K562 (cell line): ENCODE measurements around the gene FAM89B. TPM values are rescaled to one million over a fixed set of nuclear protein-coding genes. Genes with fewer than 3 reads are reported as not detected.

Experiments
- ARID3B ChIP-seq: fragments of 250-450 bp; sonication (Bioruptor Pico); IDR thresholded peaks from 2 replicates; pipeline ENCODE4 v1.4.0; 2020; ENCODE audit warnings: borderline replicate concordance
- CAMTA2 ChIP-seq: fragments of 250-450 bp; sonication (Bioruptor Pico); conservative IDR thresholded peaks from 2 replicates; pipeline ENCODE4 v1.5.1; 2022
- CEBPG ChIP-seq, 3 experiments: fragments of 200-800 bp in 1 of 3; sonication (Bioruptor generic) in 1 of 3; sonication (generic) in 1 of 3; formaldehyde crosslinking in 1 of 3; IDR thresholded peaks in 2 of 3; conservative IDR thresholded peaks in 1 of 3; 2 replicates each; pipeline versions ENCODE4 v1.6.1 to v1.8.0; 2016 to 2022; ENCODE audit warnings: missing compliant biosample characterization in 2 of 3, missing genetic modification characterization in 2 of 3, mild to moderate bottlenecking in 1 of 3, missing genetic modification reagents in 1 of 3
- CLOCK ChIP-seq: fragments of 250-450 bp; sonication (Bioruptor Pico); IDR thresholded peaks from 2 replicates; pipeline ENCODE4 v1.4.0; 2020; ENCODE audit warnings: mild to moderate bottlenecking, moderate library complexity, borderline replicate concordance
- FOS ChIP-seq: IDR thresholded peaks from 3 replicates; pipeline ENCODE4 v1.6.1; 2011; ENCODE audit not compliant: insufficient read length; ENCODE audit errors: extremely low read depth
- JUNB ChIP-seq: fragments of 450-650 bp; formaldehyde crosslinking; conservative IDR thresholded peaks from 2 replicates; pipeline ENCODE4 v1.4.0; 2020; ENCODE audit warnings: mild to moderate bottlenecking
- KAT7 ChIP-seq: sonication (generic); formaldehyde crosslinking; IDR thresholded peaks from 2 replicates; pipeline ENCODE4 v1.8.0; 2022; ENCODE audit warnings: missing genetic modification reagents, mild to moderate bottlenecking, borderline replicate concordance
- PBX2 ChIP-seq, 2 experiments: IDR thresholded peaks in 1 of 2; conservative IDR thresholded peaks in 1 of 2; 2 replicates each; pipeline ENCODE4 v1.6.1; 2016; ENCODE audit warnings: low read depth in 2 of 2, mild to moderate bottlenecking in 1 of 2, missing compliant biosample characterization in 1 of 2, missing genetic modification characterization in 1 of 2, moderate library complexity in 1 of 2
- SAP30 ChIP-seq: fragments of 200-600 bp; sonication (generic); IDR thresholded peaks from 2 replicates; pipeline ENCODE4 v1.6.1; 2012; ENCODE audit warnings: borderline replicate concordance, low read depth, mild to moderate bottlenecking, moderate library complexity, low read length, control low read depth, inconsistent platforms; ENCODE audit not compliant: insufficient read depth, poor library complexity, severe bottlenecking
- TEAD4 ChIP-seq, 2 experiments: sonication (generic) in 1 of 2; formaldehyde crosslinking in 1 of 2; IDR thresholded peaks; 2 replicates each; pipeline versions ENCODE4 v1.6.1 to v1.8.0; 2012 to 2022; ENCODE audit warnings: borderline replicate concordance in 1 of 2, inconsistent platforms in 1 of 2, low read length in 1 of 2, mild to moderate bottlenecking in 1 of 2, missing genetic modification reagents in 1 of 2
- TGIF2 ChIP-seq: sonication (generic); formaldehyde crosslinking; IDR thresholded peaks from 2 replicates; pipeline ENCODE4 v1.8.1; 2022; ENCODE audit warnings: mild to moderate bottlenecking, missing genetic modification reagents, moderate library complexity
- XRCC4 ChIP-seq: IDR thresholded peaks from one replicate; pipeline ENCODE4 v1.6.1; 2011; ENCODE audit not compliant: insufficient read depth, insufficient read length; ENCODE audit errors: extremely low read depth
- ZFX ChIP-seq: sonication (generic); formaldehyde crosslinking; IDR thresholded peaks from 2 replicates; pipeline ENCODE4 v1.8.0; 2022; ENCODE audit warnings: mild to moderate bottlenecking, missing genetic modification reagents, moderate library complexity
- ZNF134 ChIP-seq: fragments of 250-450 bp; sonication (Bioruptor Pico); conservative IDR thresholded peaks from 2 replicates; pipeline ENCODE4 v1.4.0; 2020
- ZNF398 ChIP-seq: fragments of 250-450 bp; sonication (Bioruptor Pico); IDR thresholded peaks from 2 replicates; pipeline ENCODE4 v1.8.0; 2021; ENCODE audit warnings: moderate library complexity, mild to moderate bottlenecking, inconsistent platforms
- ZNF561 ChIP-seq: fragments of 450-650 bp; formaldehyde crosslinking; conservative IDR thresholded peaks from 2 replicates; pipeline ENCODE4 v1.4.0; 2020; ENCODE audit warnings: mild to moderate bottlenecking, moderate library complexity
- polyA plus RNA-seq, 8 experiments: library from polyadenylated mRNA; depleted of rRNA in 4 of 8; stranded (reverse) in 5 of 8; unstranded in 3 of 8; fragments of >200 nt; fragmentation: Nextera tagmentation in 2 of 8; fragmentation: Illumina TruSeq in 1 of 8; extraction: Ambion mirVana in 2 of 8; extraction: Trizol in 1 of 8; gene quantifications; 2 replicates each; pipeline versions ENCODE4 v1.2.1 to v1.2.3, GENCODE V29; 2011 to 2014; ENCODE audit warnings: inconsistent platforms in 1 of 8, missing spikeins in 1 of 8
- total RNA-seq, 7 experiments: library from RNA; depleted of rRNA in 6 of 7; stranded (reverse); fragments of >200 nt in 6 of 7; fragmentation: Illumina TruSeq in 2 of 7; extraction: Trizol in 2 of 7; gene quantifications; 2 replicates each; pipeline versions ENCODE4 v1.2.1 to v1.2.3, GENCODE V29; 2011 to 2021; ENCODE audit warnings: low replicate concordance in 1 of 7

FAM89B gene
- total and polyA plus RNA-seq, 9 of the 15 experiments (the other 6 are each of a cell fraction or from before 2014, with no cell fraction given) = 0.32 to 27.6 (median 11.9) TPM

- TF ChIP-seq PBX2 (CRISPR knock-in tag; IDR thresholded peaks at IDR 0.05; ENCODE audit: low read depth) (peak; percentile 46; the same call in 1 of the 2 replicates), PBX2 (tag; conservative IDR thresholded peaks at IDR 0.05; ENCODE audit: low read depth) (no peak; the same call in 1 of the 2 replicates), CEBPG (CRISPR knock-in tag; IDR thresholded peaks at IDR 0.05) (no peak), CEBPG (tag; conservative IDR thresholded peaks at IDR 0.05 in 1 of 2, IDR thresholded peaks at IDR 0.05 in 1 of 2) (no peak), XRCC4 (no peak), ZNF398 (CRISPR knock-in tag) (no peak), SAP30 (peak; percentile 65), FOS (no peak), ZNF134 (CRISPR knock-in tag) (no peak), CAMTA2 (CRISPR knock-in tag) (no peak), ZFX (CRISPR knock-in tag) (peak; percentile 25; the same call in 1 of the 2 replicates), KAT7 (CRISPR knock-in tag) (no peak), ARID3B (CRISPR knock-in tag) (no peak), TGIF2 (CRISPR knock-in tag) (no peak), CLOCK (CRISPR knock-in tag) (no peak), TEAD4 (IDR thresholded peaks at IDR 0.05; ENCODE audit: low read length) (peak; percentile 45; the same call in 1 of the 2 replicates), TEAD4 (CRISPR knock-in tag; IDR thresholded peaks at IDR 0.05; ENCODE audit: borderline replicate concordance) (no peak), ZNF561 (CRISPR knock-in tag) (no peak), JUNB (CRISPR knock-in tag) (no peak)
Measured at GRCh38 chr11:65546217-65546958, 25.9 kb upstream of the FAM89B start (continued).
